Astrocyte (in vitro differentiated cells and primary cell): Measurements from ENCODE around the gene OGT.

Experiments used
- EZH2 ChIP-seq: IDR thresholded peaks from 2 replicates; pipeline ENCODE4 v1.6.1; 2012; ENCODE audit warnings: mild to moderate bottlenecking, low read length, inconsistent platforms; ENCODE audit not compliant: insufficient read depth
- TF ChIP-seq, protein P1 (sequence below): IDR thresholded peaks from 2 replicates; pipeline ENCODE4 v1.5.1; 2011; ENCODE audit warnings: low read depth, mild to moderate bottlenecking, inconsistent platforms, low read length, moderate library complexity; ENCODE audit not compliant: insufficient read depth

DNA sequence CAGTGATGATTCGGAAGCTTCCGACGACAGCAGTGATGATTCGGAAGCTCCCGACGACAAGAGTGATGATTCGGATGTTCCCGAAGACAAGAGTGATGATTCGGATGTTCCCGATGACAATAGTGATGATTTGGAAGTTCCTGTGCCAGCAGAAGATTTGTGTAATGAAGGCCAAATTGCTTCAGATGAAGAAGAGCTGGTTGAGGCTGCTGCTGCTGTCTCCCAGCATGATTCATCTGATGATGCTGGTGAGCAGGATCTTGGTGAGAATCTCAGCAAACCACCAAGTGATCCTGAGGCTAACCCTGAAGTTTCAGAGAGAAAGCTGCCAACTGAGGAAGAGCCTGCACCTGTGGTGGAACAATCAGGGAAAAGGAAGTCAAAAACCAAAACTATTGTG lies 71.2 kb downstream of the OGT start:
- TF ChIP-seq EZH2 = no peak
- TF ChIP-seq, protein P1, sequence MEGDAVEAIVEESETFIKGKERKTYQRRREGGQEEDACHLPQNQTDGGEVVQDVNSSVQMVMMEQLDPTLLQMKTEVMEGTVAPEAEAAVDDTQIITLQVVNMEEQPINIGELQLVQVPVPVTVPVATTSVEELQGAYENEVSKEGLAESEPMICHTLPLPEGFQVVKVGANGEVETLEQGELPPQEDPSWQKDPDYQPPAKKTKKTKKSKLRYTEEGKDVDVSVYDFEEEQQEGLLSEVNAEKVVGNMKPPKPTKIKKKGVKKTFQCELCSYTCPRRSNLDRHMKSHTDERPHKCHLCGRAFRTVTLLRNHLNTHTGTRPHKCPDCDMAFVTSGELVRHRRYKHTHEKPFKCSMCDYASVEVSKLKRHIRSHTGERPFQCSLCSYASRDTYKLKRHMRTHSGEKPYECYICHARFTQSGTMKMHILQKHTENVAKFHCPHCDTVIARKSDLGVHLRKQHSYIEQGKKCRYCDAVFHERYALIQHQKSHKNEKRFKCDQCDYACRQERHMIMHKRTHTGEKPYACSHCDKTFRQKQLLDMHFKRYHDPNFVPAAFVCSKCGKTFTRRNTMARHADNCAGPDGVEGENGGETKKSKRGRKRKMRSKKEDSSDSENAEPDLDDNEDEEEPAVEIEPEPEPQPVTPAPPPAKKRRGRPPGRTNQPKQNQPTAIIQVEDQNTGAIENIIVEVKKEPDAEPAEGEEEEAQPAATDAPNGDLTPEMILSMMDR = no peak
